GM23338 (cell line): Measurements from ENCODE around the gene ITPKA. TPM values are rescaled to one million over a fixed set of nuclear protein-coding genes. Genes with fewer than 3 reads are reported as not detected.

Experiments
- ATAC-seq: fragments of 200-7000 bp; cut with Tn5 transposase; 3 replicates; pipeline ENCODE4 v1.9.1; 2020
- DNase-seq: peaks from one replicate; pipeline ENCODE4 v3.0.0-alpha.2; 2015; ENCODE audit warnings: low spot score
- H2AFZ ChIP-seq: fragments of 200-600 bp; sonication (generic); 2 replicates; pipeline ENCODE4 v1.8.0; 2016; ENCODE audit warnings: antibody characterized with exemption, mild to moderate bottlenecking, moderate library complexity
- H3F3A ChIP-seq: fragments of 200-600 bp; sonication (generic); replicated peaks from 2 replicates; pipeline ENCODE4 v1.8.0; 2017; ENCODE audit warnings: antibody characterized with exemption, mixed run types, low read depth
- H3K27ac ChIP-seq: fragments of 200-600 bp; sonication (generic); 2 replicates; pipeline ENCODE4 v1.6.1; 2016; ENCODE audit warnings: low read depth
- H3K27me3 ChIP-seq: fragments of 200-600 bp; sonication (generic); 2 replicates; pipeline ENCODE4 v1.8.0; 2016; ENCODE audit warnings: mild to moderate bottlenecking, mixed run types, moderate library complexity; ENCODE audit not compliant: insufficient read depth
- H3K36me3 ChIP-seq: fragments of 200-600 bp; sonication (generic); 2 replicates; pipeline ENCODE4 v1.8.0; 2016; ENCODE audit warnings: mild to moderate bottlenecking; ENCODE audit not compliant: insufficient read depth
- H3K4me1 ChIP-seq: fragments of 200-600 bp; sonication (generic); 2 replicates; pipeline ENCODE4 v1.8.0; 2016; ENCODE audit warnings: mild to moderate bottlenecking, moderate library complexity; ENCODE audit not compliant: insufficient read depth
- H3K4me2 ChIP-seq: fragments of 200-600 bp; sonication (generic); 2 replicates; pipeline ENCODE4 v1.7.1; 2017; ENCODE audit warnings: mixed run types
- H3K4me3 ChIP-seq: fragments of 200-600 bp; sonication (generic); 2 replicates; pipeline ENCODE4 v1.6.1; 2016; ENCODE audit warnings: mixed run types
- H3K79me2 ChIP-seq: fragments of 200-600 bp; sonication (generic); replicated peaks from 2 replicates; pipeline ENCODE4 v1.8.0; 2017; ENCODE audit warnings: mild to moderate bottlenecking; ENCODE audit not compliant: insufficient read depth
- H3K9me2 ChIP-seq: fragments of 200-600 bp; sonication (generic); 2 replicates; pipeline ENCODE4 v1.8.0; 2017; ENCODE audit not compliant: insufficient read depth
- H4K20me1 ChIP-seq: fragments of 200-600 bp; sonication (generic); replicated peaks from 2 replicates; pipeline ENCODE4 v1.8.0; 2017; ENCODE audit warnings: mild to moderate bottlenecking; ENCODE audit not compliant: insufficient read depth
- H3K27ac Mint-ChIP-seq: 2 replicates; pipeline ENCODE4 v1.8.0; 2020; ENCODE audit warnings: inconsistent platforms, mild to moderate bottlenecking, moderate library complexity, mixed read lengths
- H3K27me3 Mint-ChIP-seq: 3 replicates; pipeline ENCODE4 v1.8.0; 2022; ENCODE audit warnings: low read depth, mild to moderate bottlenecking, moderate library complexity, mixed read lengths, inconsistent platforms; ENCODE audit not compliant: insufficient read depth, poor library complexity
- H3K36me3 Mint-ChIP-seq: 3 replicates; pipeline ENCODE4 v1.8.0; 2021; ENCODE audit warnings: low read depth, mild to moderate bottlenecking, inconsistent platforms, moderate library complexity, mixed read lengths
- H3K4me1 Mint-ChIP-seq: 3 replicates; pipeline ENCODE4 v1.8.0; 2020; ENCODE audit warnings: mild to moderate bottlenecking, inconsistent platforms, mixed read lengths
- H3K4me3 Mint-ChIP-seq: 3 replicates; pipeline ENCODE4 v1.8.0; 2021; ENCODE audit warnings: moderate library complexity, mild to moderate bottlenecking, inconsistent platforms, mixed read lengths
- H3K9me3 Mint-ChIP-seq: 3 replicates; pipeline ENCODE4 v1.8.0; 2020; ENCODE audit warnings: moderate library complexity, mild to moderate bottlenecking, inconsistent platforms, mixed read lengths
- CREB1 ChIP-seq: fragments of 250-450 bp; sonication (Bioruptor Pico); IDR thresholded peaks from 2 replicates; pipeline ENCODE4 v1.5.0; 2020; ENCODE audit warnings: low read depth, mild to moderate bottlenecking, moderate library complexity
- EZH2 ChIP-seq: fragments of 200-600 bp; sonication (generic); IDR thresholded peaks from one replicate; pipeline ENCODE4 v1.8.0; 2017; ENCODE audit warnings: antibody characterized with exemption, mild to moderate bottlenecking, low read depth; ENCODE audit not compliant: unreplicated experiment
- EZH2phosphoT487 ChIP-seq: fragments of 200-600 bp; sonication (generic); IDR thresholded peaks from one replicate; pipeline ENCODE4 v1.8.1; 2018; ENCODE audit warnings: antibody characterized with exemption; ENCODE audit not compliant: unreplicated experiment
- STAT1 ChIP-seq: IDR thresholded peaks from one replicate; pipeline ENCODE4 v1.6.1; 2016; ENCODE audit warnings: antibody characterized with exemption; ENCODE audit not compliant: unreplicated experiment
- ZNF114 ChIP-seq: fragments of 250-450 bp; sonication (Bioruptor Pico); IDR thresholded peaks from 2 replicates; pipeline ENCODE4 v1.5.0; 2020; ENCODE audit warnings: mild to moderate bottlenecking, moderate library complexity
- ZNF331 ChIP-seq: fragments of 250-450 bp; sonication (Bioruptor Pico); IDR thresholded peaks from 2 replicates; pipeline ENCODE4 v1.5.0; 2020; ENCODE audit warnings: low read depth, mild to moderate bottlenecking, moderate library complexity
- polyA plus RNA-seq: library from polyadenylated mRNA; unstranded; fragments of >200 nt; fragmentation: Nextera tagmentation; extraction: Ambion mirVana; gene quantifications from 2 replicates; pipeline ENCODE4 v1.2.1, GENCODE V29; 2016
- total RNA-seq: library from RNA; depleted of rRNA; stranded (reverse); fragments of >200 nt; shearing (Covaris generic); gene quantifications from 2 replicates; pipeline ENCODE4 v1.2.3, GENCODE V29; 2014
- TF ChIP-seq, protein P1 (sequence below): fragments of 250-450 bp; sonication (Bioruptor Pico); IDR thresholded peaks from 2 replicates; pipeline ENCODE4 v1.5.0; 2020; ENCODE audit warnings: mild to moderate bottlenecking, moderate library complexity
- TF ChIP-seq, protein P2 (sequence below), 2 experiments: fragments of 200-600 bp in 1 of 2; sonication (generic) in 1 of 2; conservative IDR thresholded peaks; 2 replicates each; pipeline versions ENCODE4 v1.5.1 to v1.6.1; 2016 to 2017; ENCODE audit warnings: antibody characterized with exemption in 2 of 2, low read depth in 2 of 2, mild to moderate bottlenecking in 2 of 2, moderate library complexity in 1 of 2
- TF ChIP-seq, protein P3 (sequence below): IDR thresholded peaks from one replicate; pipeline ENCODE4 v1.6.1; 2018; ENCODE audit warnings: antibody characterized with exemption; ENCODE audit not compliant: unreplicated experiment

Gene ITPKA
- total and polyA plus RNA-seq, 2 experiments from 2014 or later = 0.55 to 2.1 TPM

DNA sequence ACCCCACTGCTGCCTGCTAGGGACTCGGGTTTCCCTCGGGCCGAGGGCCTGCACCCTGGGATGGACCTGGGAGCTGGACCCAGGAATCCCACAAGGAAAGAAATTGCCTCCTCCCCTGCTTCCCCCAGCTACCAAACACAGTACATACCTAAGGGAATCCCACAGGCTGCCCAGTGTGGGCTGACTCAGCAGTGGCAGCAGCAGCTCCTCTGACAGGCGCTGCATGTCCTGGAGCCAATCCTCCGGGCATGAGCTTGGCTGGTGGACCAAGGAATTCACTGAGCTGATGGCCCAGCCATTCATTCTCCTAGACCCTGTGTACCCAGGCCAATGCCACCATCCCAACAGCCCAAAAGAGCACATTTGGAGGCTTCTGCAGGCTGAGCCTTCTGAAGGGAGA, 29.4 kb downstream of the ITPKA start (continued):
- TF ChIP-seq, protein P1, sequence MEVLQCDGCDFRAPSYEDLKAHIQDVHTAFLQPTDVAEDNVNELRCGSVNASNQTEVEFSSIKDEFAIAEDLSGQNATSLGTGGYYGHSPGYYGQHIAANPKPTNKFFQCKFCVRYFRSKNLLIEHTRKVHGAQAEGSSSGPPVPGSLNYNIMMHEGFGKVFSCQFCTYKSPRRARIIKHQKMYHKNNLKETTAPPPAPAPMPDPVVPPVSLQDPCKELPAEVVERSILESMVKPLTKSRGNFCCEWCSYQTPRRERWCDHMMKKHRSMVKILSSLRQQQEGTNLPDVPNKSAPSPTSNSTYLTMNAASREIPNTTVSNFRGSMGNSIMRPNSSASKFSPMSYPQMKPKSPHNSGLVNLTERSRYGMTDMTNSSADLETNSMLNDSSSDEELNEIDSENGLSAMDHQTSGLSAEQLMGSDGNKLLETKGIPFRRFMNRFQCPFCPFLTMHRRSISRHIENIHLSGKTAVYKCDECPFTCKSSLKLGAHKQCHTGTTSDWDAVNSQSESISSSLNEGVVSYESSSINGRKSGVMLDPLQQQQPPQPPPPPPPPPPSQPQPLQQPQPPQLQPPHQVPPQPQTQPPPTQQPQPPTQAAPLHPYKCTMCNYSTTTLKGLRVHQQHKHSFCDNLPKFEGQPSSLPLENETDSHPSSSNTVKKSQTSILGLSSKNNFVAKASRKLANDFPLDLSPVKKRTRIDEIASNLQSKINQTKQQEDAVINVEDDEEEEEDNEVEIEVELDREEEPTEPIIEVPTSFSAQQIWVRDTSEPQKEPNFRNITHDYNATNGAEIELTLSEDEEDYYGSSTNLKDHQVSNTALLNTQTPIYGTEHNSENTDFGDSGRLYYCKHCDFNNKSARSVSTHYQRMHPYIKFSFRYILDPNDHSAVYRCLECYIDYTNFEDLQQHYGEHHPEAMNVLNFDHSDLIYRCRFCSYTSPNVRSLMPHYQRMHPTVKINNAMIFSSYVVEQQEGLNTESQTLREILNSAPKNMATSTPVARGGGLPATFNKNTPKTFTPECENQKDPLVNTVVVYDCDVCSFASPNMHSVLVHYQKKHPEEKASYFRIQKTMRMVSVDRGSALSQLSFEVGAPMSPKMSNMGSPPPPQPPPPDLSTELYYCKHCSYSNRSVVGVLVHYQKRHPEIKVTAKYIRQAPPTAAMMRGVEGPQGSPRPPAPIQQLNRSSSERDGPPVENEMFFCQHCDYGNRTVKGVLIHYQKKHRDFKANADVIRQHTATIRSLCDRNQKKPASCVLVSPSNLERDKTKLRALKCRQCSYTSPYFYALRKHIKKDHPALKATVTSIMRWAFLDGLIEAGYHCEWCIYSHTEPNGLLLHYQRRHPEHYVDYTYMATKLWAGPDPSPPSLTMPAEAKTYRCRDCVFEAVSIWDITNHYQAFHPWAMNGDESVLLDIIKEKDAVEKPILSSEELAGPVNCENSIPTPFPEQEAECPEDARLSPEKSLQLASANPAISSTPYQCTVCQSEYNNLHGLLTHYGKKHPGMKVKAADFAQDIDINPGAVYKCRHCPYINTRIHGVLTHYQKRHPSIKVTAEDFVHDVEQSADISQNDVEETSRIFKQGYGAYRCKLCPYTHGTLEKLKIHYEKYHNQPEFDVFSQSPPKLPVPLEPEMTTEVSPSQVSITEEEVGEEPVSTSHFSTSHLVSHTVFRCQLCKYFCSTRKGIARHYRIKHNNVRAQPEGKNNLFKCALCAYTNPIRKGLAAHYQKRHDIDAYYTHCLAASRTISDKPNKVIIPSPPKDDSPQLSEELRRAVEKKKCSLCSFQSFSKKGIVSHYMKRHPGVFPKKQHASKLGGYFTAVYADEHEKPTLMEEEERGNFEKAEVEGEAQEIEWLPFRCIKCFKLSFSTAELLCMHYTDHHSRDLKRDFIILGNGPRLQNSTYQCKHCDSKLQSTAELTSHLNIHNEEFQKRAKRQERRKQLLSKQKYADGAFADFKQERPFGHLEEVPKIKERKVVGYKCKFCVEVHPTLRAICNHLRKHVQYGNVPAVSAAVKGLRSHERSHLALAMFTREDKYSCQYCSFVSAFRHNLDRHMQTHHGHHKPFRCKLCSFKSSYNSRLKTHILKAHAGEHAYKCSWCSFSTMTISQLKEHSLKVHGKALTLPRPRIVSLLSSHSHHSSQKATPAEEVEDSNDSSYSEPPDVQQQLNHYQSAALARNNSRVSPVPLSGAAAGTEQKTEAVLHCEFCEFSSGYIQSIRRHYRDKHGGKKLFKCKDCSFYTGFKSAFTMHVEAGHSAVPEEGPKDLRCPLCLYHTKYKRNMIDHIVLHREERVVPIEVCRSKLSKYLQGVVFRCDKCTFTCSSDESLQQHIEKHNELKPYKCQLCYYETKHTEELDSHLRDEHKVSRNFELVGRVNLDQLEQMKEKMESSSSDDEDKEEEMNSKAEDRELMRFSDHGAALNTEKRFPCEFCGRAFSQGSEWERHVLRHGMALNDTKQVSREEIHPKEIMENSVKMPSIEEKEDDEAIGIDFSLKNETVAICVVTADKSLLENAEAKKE = no peak
- no peak for TF ChIP-seq CREB1 (CRISPR knock-in tag)

DNA sequence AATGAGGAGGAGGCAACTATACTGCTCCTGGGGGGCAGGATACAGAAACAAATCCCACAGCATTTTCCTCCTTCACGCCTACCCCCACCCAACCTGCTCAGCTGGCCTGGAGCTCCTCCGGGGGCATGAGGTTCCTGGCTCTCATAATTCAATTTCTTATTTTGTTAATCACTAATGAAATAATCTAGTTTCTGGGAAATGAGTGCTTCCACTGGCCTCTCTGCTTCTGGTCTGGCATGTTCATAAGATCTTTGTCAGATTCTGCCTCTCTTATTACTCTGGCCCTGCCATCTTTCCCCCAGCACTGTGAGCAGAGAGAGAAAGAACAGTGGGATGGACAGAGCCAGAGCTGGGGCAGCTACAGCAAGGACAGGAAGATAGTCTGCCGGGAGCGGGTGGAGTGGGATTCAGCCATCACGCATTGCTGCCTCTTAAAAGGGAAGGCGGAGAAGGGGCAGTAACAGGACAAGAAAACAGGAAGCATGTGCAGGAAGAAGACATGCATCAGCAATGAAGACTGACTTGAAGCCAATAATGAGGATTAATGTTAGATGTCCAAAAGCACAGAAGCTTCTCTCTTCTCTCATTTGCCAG, 36.8 kb downstream of the ITPKA start:
- H3K27me3 Mint-ChIP-seq = peaks cover 9% of the 10 kb centered on the region
- Histone ChIP-seq H3K4me1 (no peaks in the 10 kb centered on the region), H3K9me2 (no peaks in the 10 kb centered on the region), H3K4me3 (no peak overlapping the region), H3K79me2 (no peaks in the 10 kb centered on the region), H4K20me1 (no peaks in the 10 kb centered on the region), H3K27me3 (no peaks in the 10 kb centered on the region), H3K27ac (no peak overlapping the region), H3F3A (0 out of 2 replicates have a peak, but pooled peaks cover 2% of the 10 kb centered on the region), H2AFZ (no peak overlapping the region), H3K36me3 (peaks cover 33% of the 10 kb centered on the region), H3K4me2 (no peak overlapping the region)
- H3K36me3 Mint-ChIP-seq = peaks cover 61% of the 10 kb centered on the region
- TF ChIP-seq CREB1 (CRISPR knock-in tag) (no peak), EZH2phosphoT487 (no peak), ZNF331 (CRISPR knock-in tag) (no peak), STAT1 (no peak), ZNF114 (CRISPR knock-in tag) (no peak), EZH2 (no peak)
- TF ChIP-seq, protein P2, sequence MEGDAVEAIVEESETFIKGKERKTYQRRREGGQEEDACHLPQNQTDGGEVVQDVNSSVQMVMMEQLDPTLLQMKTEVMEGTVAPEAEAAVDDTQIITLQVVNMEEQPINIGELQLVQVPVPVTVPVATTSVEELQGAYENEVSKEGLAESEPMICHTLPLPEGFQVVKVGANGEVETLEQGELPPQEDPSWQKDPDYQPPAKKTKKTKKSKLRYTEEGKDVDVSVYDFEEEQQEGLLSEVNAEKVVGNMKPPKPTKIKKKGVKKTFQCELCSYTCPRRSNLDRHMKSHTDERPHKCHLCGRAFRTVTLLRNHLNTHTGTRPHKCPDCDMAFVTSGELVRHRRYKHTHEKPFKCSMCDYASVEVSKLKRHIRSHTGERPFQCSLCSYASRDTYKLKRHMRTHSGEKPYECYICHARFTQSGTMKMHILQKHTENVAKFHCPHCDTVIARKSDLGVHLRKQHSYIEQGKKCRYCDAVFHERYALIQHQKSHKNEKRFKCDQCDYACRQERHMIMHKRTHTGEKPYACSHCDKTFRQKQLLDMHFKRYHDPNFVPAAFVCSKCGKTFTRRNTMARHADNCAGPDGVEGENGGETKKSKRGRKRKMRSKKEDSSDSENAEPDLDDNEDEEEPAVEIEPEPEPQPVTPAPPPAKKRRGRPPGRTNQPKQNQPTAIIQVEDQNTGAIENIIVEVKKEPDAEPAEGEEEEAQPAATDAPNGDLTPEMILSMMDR (conservative IDR thresholded peaks at IDR 0.05; ENCODE audit: low read depth in 2 of 2) = no peak
- TF ChIP-seq, protein P3, sequence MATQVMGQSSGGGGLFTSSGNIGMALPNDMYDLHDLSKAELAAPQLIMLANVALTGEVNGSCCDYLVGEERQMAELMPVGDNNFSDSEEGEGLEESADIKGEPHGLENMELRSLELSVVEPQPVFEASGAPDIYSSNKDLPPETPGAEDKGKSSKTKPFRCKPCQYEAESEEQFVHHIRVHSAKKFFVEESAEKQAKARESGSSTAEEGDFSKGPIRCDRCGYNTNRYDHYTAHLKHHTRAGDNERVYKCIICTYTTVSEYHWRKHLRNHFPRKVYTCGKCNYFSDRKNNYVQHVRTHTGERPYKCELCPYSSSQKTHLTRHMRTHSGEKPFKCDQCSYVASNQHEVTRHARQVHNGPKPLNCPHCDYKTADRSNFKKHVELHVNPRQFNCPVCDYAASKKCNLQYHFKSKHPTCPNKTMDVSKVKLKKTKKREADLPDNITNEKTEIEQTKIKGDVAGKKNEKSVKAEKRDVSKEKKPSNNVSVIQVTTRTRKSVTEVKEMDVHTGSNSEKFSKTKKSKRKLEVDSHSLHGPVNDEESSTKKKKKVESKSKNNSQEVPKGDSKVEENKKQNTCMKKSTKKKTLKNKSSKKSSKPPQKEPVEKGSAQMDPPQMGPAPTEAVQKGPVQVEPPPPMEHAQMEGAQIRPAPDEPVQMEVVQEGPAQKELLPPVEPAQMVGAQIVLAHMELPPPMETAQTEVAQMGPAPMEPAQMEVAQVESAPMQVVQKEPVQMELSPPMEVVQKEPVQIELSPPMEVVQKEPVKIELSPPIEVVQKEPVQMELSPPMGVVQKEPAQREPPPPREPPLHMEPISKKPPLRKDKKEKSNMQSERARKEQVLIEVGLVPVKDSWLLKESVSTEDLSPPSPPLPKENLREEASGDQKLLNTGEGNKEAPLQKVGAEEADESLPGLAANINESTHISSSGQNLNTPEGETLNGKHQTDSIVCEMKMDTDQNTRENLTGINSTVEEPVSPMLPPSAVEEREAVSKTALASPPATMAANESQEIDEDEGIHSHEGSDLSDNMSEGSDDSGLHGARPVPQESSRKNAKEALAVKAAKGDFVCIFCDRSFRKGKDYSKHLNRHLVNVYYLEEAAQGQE = no peak
- H3K9me3 Mint-ChIP-seq = no peaks in the 10 kb centered on the region
- no peak overlapping the region for H3K27ac Mint-ChIP-seq
- H3K4me3 Mint-ChIP-seq = no peak overlapping the region
- no peaks in the 10 kb centered on the region for H3K4me1 Mint-ChIP-seq
- no peak for ATAC-seq
- DNase-seq = no peak
